Stimulated activated CD4-positive, alpha-beta T cell treated with anti-CD3 and anti-CD28 coated beads, TNF-alpha, amount 100 ng/mL, for 48 hours (primary cell): Measurements from ENCODE around the gene GET4.

Experiments
- DNase-seq, 3 donors: peaks; one replicate each; pipeline ENCODE4 v3.0.0-alpha.2; 2020; ENCODE audit warnings: low read depth in 3 of 3

Gene GET4

GRCh38 chr7:886626-887487, 10.5 kb downstream of the GET4 start:
- no peak for DNase-seq

GRCh38 chr7:887488-887820, 11.1 kb downstream of the GET4 start:
- no peak for DNase-seq

DNA sequence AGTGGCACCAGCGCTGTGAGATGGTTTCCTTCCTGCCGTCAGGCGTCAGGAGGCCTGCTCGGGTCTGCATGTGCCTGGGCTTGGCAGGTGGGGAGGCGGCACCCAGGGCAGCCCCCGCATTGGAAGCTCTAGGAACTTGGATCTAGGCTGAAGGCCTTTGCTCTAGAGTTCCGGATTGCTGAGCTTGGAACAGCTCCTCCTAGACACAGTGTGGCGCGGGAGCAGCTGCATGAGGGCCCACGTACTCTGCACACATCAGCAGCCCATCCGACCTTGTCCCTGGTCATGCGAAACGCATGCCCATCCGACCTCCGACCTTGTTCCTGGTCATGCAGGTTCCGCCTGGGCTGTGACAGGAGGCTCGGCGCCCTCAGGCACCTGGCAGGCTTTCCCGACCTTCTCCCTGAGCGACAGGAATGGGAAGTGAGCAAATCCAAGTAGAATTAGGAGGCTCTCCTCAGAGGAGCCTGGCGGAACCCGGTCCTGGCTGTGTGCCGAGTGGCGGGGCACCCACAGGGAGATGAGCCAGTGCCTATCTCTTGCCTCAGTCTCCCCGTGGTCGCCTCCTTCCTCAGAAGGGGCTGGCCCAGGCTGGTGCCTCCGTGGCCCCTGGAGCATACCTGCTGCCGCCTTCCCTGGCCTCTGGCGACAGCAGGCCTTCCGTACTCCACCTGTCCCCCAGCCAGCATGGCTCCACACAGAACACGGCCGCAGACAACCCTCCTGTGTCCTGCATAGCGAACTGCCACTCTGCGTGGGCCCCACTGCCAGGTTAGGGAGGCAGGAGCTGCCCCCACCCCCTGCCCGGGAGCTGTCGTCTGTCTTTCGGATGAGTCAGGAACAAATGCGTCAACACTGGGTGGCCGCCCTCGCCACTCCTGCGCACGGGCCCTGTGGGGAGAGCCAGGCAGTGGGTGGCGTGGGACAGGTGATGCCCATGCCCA, 12.0 kb downstream of the GET4 start:
- DNase-seq = no peak

DNA sequence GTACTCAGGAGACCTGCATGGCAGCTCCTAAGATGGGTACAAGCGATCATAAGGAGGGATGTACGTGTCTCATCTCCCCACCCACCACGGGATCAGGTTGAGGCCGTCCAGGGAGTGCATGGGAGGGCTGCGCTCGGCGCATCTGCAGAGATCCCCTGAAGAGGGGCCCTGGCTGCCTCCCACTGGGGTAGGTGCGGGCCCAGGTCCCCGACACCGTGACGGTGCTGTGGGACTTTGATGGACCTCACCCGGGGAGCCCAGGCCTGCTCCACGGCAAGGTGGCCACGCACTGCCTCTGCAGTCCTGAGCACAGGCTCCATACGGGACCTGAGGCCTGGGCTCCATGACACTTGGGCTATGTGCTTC, 12.7 kb downstream of the GET4 start:
- no peak for DNase-seq

GRCh38 chr7:889391-889790, 13.0 kb downstream of the GET4 start:
- DNase-seq = no peak

DNA sequence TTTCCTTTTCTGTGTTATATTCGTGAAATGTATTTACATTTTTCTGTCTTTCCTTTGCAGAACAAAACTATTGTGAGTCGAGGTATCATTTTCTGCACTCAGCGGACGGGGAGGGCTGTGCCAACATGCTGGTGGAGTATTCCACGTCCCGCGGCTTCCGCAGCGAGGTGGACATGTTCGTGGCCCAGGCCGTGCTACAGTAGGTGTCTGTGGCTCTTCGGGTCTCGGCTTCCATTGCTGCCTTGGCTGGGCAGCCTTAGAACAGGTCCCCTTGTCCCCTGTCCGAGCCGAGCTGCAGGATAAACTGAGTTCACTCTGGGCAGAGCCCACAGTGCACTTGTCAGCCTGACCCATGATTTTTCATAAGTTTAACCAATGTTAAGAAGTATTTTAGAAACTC, 14.5 kb downstream of the GET4 start:
- no peak for DNase-seq

DNA sequence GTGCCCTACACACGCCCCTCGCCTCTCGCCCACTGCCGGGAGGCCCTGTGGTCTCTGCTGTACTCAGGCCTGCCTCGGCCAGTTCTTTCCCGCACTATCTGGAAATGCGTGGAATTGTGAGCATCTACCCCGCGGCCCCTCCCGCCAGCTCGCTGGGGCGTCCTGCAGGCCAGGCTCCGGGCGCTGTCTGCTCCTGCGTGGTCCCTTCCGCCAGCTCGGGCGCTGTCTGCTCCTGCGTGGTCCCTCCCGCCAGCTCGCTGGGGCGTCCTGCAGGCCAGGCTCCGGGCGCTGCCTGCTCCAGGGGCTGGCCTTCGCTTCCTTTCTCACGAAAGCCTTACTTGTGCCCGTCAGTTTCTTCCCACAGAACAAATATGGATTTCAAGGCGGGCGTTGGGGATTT, 14.9 kb downstream of the GET4 start:
- no peak for DNase-seq

DNA sequence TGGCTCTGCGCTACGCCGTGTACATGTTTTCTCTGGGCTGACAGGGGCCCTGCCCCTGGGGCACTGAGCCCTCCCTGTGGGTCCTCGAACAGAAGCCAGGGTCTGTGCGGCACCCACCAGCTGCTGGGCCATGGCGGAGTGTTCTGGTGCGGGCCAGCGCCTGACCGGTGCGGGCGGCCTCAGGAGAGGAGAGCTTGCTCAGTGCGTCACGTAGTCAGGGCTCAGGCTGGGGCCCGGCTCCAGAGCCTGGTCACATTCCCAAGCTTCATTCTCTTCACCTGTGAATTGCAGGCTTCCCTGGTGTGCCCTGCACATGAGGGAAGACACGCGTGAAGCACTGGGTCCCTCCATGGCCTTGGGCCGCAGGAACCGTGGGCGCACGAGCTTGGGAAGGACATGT, 15.5 kb downstream of the GET4 start:
- no peak for DNase-seq

DNA sequence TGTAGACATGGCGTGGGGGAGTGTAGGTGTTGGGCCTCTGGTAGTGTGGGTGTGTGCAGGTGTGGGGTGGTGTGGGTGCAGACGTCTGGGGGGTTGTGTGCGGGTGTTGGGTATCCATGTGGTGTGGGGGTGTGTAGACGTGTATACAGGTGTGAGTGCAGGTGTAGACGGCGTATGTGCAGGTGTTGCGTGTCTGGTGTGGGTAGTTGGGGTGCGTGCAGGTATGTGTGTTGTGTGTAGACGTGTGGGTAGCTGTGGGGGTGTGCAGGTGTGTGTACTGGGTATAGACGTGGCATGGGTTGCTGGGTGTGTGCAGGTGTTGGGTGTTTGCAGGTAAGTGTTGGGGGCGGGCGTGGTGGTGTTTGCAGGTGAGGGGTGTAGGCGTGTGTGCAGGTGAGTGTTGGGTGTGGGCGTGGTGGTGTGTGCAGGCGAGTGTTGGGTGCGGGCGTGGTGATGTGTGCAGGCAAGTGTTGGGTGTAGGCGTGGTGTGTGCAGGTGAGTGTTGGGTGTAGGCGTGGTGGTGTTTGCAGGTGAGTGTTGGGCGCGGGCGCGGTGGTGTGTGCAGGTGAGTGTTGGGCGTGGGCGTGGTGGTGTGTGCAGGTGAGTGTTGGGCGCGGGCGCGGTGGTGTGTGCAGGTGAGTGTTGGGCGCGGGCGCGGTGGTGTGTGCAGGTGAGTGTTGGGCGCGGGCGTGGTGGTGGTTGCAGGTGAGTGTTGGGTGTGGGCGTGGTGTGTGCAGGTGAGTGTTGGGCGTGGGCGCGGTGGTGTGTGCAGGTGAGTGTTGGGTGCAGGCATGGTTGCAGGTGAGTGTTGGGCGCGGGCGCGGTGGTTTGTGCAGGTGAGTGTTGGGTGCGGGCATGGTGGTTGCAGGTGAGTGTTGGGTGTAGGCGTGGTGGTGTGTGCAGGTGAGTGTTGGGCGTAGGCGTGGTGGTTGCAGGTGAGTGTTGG, 16.6 kb downstream of the GET4 start:
- DNase-seq = no peak

- DNase-seq = no peak
These were observed 17.3 kb downstream of the GET4 start for GRCh38 chr7:893686-894085.

DNA sequence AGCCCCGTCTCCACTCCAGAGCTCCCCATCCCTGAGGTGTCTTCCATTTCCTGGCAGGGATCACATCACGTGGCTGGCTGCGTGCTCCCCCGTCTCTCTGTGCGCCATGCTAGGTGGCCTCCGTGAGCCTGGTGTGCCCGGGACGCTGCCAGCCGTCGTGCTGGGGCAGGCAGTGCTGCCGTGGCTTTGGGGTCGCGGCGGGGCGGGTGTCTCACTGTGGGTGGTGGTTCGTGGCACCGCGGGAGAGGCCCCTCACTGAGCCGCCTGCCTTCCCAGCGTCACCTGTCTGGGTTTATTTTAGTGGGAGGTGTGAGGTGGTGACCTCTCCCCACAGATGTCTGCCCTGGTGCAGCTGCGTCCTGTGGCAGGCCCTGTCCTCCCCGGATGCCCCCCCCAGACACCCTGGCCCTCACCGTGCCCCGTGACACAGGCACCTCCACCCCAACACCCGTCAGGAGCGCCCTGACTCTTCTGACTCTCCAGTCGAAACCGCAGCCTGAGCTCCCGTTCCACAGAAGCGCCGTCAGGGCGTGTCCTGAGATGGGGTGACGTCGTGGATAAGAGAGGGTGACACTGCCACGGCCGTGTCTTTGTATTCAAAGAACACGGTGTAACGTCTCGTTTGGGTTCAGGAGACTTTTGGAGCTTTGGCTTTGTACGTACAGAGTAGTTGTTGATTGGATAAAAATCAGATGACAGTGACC, 18.0 kb downstream of the GET4 start:
- no peak for DNase-seq

- DNase-seq = no peak
These were observed 18.6 kb downstream of the GET4 start for GRCh38 chr7:894927-895450.

GRCh38 chr7:895451-896052, 19.2 kb downstream of the GET4 start:
- no peak for DNase-seq

DNA sequence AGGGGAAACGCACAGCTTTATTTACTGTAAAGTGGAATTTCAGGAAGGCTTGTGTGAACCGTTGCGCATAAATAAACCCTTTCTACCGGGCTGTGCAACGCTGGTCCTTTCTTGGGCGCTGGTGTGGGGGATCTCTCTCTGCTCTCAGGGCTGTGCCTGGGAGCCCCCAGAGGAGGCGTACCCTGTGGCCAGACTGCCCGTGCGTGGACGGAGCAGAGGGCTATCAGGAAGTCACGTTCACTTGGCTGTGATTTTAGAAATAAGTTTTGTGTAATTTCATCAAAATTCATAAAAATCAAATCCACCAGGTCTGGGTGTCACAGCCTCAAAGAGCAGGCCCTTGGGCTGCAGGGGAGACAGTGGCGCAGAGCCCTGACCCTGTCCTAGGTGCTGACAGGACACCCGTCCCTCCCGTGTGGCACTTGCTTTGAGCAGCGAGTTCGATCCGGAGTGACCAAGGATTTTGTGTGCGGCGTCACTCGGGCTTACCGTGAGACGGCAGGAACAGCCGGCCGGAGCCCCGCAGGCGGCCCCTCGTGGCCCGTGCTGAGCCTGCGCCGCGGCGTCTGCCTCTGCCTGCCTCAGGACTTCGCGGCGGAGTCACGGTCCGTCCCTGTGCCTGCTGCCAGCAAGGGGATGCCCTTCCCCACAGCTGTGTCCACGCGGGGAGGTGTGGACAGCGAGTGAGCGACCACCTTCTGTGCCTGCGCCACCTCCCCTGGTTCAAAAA, 20.2 kb downstream of the GET4 start:
- no peak for DNase-seq

DNA sequence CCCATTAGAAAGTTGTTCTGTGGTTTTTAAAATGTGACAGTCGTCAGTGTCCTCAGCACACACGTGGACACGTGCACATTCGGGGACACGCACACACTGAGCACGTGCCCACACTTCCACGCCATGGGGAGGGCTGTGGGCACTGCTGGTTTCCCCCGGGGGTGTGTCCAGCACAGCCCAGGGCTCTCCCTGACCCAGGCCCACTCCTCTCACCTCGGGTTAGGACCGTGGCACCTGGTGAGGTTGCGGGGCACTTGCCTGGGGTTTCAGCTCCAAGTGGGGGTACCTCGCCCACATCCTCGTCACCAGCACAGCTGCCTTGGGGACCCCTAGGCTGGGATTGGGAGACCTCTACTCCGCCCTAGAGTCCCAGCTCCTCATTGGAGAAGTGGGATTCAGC, 20.7 kb downstream of the GET4 start:
- no peak for DNase-seq

- no peak for DNase-seq
These were observed 21.5 kb downstream of the GET4 start for GRCh38 chr7:897771-898376.

DNA sequence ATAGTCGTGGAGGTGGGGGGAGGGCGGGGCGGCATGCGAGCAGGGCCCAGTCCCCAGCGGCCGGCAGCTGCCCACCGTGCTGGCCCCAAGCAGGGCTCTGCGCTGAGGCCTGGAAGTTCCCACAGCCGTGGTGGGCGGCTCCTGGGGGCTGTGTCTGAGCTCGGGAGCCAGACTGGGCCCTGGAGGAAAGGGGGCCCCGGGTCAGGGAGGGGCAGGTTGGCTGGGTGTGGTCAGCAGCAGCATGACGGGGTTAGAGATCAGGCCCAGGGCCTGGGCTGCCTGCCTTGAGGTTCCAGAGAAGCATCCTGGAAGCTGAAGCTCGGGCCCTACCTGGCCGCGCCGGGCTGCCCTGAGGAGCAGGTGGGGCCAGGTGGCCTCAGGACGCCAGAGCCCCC, 22.1 kb downstream of the GET4 start:
- no peak for DNase-seq

DNA sequence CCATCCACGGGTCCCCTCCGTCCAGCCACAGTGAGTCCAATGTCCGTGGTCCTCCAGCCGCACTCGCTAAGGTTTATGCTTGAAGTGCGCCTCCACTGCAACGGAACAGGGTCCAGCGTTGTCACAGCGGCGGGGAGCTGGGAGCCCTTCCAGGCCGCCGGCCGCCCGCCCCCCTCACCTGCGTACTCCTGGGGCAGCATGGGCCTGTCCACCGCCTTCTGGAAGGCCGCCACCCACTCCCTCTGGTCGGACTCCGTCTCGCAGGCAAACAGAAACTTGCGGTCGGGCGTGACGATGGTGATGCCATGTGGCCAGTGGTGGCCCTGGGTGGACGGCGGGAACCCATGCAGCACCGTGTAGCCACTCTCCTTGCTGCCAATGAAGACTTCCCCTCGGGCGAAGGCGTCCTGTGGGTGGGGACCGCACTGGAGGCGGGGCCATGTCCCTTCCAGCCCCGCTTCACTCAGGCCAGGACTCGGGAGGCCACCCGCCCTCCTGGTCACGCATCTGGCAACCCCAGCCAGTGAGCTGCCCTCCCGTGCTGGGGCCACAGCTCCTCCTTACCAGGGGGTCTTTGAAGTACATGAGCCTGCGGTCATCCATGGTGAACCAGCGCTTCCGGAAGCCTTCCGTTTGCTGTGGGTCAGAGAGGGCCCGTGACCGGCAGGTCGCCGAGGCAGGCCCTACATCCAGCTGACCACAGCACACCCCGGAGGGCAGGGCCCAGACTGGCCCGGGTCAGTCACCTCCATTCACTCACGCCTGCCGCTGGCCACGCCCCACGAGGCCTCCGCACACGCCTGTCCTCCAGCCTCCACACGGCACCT, 22.7 kb downstream of the GET4 start:
- DNase-seq = no peak

DNA sequence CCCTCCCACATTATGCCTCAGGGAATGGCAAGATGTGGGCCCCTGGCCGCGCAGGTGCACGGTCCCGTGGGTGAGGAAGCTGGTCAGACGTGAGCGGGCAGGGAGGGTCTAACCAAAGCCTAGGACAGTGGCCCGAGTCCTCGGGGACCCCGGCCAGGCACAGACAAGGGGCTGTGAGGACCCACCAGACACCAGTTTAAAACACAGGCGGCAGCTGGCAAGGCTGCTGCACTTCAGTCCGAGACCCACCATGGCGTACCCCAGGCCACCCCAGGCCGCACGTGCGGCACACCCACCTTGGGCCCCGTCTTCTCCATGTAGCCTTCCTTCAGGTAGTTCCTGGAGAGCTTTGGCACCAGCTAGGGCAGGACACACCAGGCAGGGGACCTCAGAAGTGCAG, 23.5 kb downstream of the GET4 start:
- DNase-seq = no peak
